Measurements from ENCODE around the gene ANXA7. TPM values are rescaled to one million over a fixed set of nuclear protein-coding genes. Genes with fewer than 3 reads are reported as not detected.

ANXA7 gene
- 106 and 131 TPM in 2 replicates for total RNA-seq

DNA sequence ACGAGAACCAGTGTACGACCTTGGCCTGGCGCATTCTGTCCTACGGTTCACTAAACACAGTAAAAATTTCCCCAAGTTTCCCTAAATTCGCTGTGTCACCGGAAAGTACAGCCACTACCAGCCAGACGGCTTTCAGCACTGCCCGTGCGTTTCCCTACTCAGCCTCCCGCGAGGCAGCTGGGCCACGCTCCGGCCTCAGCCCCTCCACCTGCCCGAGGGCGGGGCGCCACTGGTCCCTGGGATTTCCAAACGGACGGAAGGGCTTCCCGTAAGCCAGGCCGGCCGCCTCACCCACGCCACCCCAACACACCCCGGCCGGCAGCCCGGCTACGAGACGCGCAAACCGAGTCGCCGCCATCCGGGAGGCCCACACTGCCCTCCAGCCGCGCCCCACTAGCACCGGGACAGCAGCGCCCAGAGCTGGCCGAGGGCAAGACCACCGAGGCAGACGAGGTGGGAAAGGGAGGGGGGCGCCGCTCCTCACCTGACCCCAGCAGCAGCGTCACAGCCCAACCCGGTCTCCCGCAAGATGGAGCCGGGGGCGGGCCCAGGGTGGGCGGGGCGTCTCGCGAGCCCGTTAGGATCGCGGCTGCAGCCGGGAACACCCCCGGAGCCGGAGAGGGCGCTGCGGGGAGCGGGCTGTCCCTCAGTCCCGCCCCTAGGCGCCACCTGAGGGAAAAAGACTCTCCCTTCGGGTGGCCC is at the start of gene ANXA7:
Gene ANXA7 (minus strand): TSS at position 531 of the 702 bp plus-strand sequence. CDS start 13,202 bp downstream, outside the sequence.
- peak; percentile 49 for DNase-seq (ENCODE audit: low read depth, low spot score)

GRCh38 chr10:73460897-73461296 is 47.0 kb upstream of the ANXA7 start:
- no peak for DNase-seq (ENCODE audit: low read depth, low spot score)

- DNase-seq (ENCODE audit: low read depth, low spot score), result no peak
These were observed 45.9 kb upstream of the ANXA7 start for GRCh38 chr10:73459683-73460314.

DNA sequence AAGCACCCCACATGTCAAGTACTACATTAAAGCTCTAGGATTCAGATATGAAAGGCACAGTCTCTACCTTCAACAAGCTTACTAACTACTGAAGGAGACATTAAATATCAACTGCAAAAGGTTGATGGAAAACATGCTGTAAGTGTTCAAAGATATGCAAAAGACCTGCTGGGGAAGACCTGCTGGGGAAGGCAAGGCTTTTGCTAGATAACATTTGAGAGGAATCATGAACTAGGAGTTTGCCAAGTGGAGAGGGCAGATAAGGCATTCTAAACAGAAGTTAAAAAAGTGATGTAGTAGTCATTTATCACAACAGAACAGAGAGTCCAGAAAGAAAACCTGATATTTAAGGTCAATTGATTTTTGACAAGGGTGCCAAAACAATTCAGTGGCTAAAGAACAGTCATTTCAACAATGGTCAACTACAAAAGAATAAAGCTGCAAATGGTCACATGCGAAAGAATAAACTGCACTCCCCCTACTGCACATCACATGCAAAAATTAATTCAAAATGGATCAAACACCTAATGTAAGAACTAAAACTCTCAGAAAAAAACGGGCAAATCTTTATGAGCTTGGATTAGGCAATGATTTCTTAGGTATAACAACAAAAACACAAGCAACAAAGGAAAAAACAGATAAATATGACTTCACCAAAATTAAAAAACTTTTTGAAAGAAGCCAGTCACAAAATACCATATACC is 42.5 kb upstream of the ANXA7 start:
- DNase-seq (ENCODE audit: low read depth, low spot score), result no peak

DNA sequence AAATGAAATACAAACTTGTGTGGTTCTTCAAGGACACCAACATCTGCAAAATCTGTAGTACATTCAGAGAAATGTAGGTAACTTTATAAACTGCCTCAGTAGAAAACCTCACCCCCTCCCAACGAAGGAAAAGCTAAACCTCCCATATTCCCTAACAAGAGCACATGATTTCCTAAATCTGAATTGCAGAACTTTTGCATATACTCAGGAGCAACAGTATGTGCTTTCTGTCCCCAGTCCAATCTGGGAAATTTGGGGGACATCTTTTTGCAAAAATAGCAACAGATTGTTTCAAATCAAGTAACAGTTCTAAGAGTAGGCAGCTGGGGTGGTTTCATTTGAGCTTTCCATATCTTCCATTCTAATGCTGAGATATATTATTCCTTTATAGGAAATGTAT is 35.3 kb upstream of the ANXA7 start:
- no peak for DNase-seq (ENCODE audit: low read depth, low spot score)

- no peak for DNase-seq (ENCODE audit: low read depth, low spot score)
These were observed 34.5 kb upstream of the ANXA7 start for GRCh38 chr10:73448384-73448783.

- no peak for DNase-seq (ENCODE audit: low read depth, low spot score)
These were observed 33.1 kb upstream of the ANXA7 start for GRCh38 chr10:73446926-73447325.

GRCh38 chr10:73444457-73444856 is 30.6 kb upstream of the ANXA7 start:
- no peak for DNase-seq (ENCODE audit: low read depth, low spot score)

GRCh38 chr10:73439605-73440312 is 25.9 kb upstream of the ANXA7 start:
- no peak for DNase-seq (ENCODE audit: low read depth, low spot score)

DNA sequence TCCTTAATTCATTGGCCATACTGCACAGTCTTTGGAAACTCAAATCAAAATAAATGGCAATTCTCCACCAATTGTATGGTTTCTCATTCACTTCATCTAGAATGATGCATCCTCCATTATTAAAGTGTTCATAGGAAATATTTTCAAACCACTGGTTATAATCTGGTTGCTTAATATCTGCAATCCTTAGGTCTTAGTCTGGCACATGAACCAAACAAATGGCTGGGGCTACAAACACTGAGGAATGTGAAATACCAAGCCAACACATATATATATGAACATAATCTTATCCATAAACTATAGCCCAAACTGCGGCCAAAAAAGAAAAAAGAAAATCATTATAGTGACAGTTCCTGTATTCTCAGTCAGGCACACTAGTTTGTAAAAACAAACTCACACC is 25.2 kb upstream of the ANXA7 start:
- DNase-seq (ENCODE audit: low read depth, low spot score), result no peak

DNA sequence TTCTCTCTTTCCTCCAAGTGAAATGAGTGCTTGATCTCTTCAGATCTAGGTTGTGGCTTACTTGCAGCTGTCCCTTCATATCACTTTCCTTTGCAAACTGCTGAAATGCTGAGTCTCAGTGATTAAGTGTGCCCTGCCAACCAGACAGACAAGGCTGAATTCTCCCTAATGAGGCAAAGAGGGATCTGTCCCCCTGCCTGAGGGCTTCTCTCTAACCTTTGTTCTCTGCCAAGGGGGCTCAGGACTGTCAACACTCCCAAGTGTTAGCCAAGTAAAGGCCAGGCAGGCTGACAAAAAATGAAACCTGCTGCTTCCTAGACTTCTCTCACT is 19.6 kb upstream of the ANXA7 start, which contains the start of gene MSS51:
Gene MSS51 (minus strand): TSS at position 24 of the 330 bp plus-strand sequence. CDS start 5,277 bp downstream, outside the sequence.
- DNase-seq (ENCODE audit: low read depth, low spot score), result no peak

- DNase-seq (ENCODE audit: low read depth, low spot score), result no peak
These were observed 19.0 kb upstream of the ANXA7 start for GRCh38 chr10:73432646-73433537.

DNA sequence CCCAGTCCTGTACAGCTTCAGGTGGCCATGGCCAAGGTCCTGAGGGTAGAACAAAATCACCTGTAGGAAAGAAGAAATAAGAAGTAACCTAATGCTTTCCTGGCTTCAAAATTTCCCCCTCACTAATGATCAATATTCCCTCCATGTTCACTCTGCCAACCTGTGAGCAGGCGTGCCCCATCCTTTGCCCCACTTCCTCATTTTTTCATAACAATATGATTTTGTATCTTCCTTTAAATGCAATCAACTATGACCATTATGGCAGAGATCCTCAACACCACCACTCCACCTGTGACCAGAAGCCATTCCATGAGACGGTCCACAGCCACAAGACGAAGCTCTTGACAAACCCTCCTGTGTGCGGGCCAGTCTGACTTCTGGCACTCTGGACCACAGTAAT is 12.5 kb upstream of the ANXA7 start:
- no peak for DNase-seq (ENCODE audit: low read depth, low spot score)

DNA sequence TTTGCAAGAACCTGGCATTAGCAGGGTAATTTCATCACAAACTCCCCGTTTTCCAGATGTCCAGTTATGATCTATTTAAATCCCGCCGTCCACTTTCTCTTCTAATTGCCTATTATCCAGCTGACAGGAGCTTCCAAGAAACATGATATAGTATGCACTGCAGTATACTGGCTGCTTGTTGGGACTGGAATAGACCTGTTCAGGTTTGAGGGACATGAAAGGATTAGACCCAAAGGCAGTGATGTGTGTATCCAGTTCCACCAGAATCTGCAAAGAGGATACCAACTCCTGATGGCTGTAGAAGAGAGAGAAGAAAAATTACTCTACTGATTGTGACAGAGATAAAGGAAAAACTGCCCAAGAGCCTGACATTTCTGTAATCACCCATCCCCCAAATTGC is 10.6 kb upstream of the ANXA7 start:
- DNase-seq (ENCODE audit: low read depth, low spot score), result no peak

- DNase-seq (ENCODE audit: low read depth, low spot score), result no peak
These were observed 9.5 kb upstream of the ANXA7 start for GRCh38 chr10:73423309-73423708.

DNA sequence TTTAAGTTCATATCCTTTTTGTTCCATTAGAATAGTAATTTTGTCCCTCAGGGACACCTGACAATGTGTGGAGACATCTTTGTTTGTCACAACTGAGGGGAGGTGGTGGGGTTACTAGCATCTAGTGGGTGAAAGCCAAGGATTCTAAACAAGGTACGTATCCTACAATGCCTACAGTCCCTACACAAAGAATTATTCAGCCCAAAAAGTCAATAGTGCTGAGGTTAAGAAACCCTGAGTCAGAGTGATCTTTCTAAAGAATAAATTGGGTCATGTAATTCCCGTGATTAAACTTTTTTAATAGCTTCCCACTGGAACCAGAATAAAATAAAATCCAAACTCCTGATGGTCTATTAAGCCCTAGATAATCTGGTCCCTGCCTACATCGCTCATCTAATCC is 2.7 kb upstream of the ANXA7 start:
- DNase-seq (ENCODE audit: low read depth, low spot score), result no peak

- DNase-seq (ENCODE audit: low read depth, low spot score), result no peak
These were observed 530 bp upstream of the ANXA7 start for GRCh38 chr10:73414230-73414945.

DNA sequence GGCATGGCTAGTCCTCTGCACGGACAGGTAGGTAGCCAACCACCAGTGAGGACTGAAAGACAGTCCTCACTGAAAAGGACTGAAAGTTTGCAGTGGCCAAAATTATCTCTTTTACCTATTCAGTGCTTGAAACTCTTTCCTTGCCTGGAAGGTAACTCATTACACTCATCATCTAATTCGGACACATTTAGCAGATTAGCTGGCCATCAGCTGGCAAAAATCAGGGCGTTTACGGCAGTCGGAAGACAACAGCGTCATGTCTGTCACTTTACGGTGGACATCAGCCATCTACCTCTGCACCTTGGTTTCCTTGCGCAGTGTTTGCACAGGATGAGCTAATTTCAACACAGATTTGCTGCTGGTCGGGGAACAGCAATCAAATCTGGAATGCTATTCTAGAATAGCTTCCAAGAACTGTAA is 740 bp downstream of the ANXA7 start:
- DNase-seq (ENCODE audit: low read depth, low spot score), result no peak

- no peak for DNase-seq (ENCODE audit: low read depth, low spot score)
These were observed 3.0 kb downstream of the ANXA7 start for GRCh38 chr10:73410897-73411296.

DNA sequence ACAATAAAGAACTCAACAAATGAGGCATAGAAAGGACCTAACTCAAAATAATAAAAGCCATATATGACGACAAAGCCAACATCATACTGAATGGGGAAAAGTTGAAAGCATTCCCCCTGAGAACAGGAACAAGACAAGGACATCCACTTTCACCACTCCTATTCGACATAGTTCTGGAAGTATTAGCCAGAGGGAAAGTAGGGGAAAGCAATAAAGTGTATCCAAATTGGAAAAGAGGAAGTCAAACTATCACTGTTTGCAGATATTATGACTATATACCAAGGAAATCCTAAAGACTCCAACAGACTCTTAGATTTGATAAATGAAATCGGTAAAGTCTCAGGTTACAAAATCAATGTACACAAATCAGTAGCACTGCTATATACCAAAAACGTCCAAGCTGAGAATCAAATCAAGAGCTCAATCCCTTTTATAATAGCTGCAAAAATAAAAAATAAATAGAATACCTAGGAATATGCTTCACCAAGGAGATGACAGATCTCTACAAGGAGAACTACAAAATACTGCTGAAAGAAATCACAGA is 4.8 kb downstream of the ANXA7 start:
- DNase-seq (ENCODE audit: low read depth, low spot score), result no peak
